Mesothelial cell of epicardium (in vitro differentiated cells): ENCODE results near the gene GATAD2B. TPM values are rescaled to one million over a fixed set of nuclear protein-coding genes. Genes with fewer than 3 reads are reported as not detected.

ENCODE experiments used
- DNase-seq, 2 experiments: peaks; one replicate each; pipeline ENCODE4 v3.0.0; 2021; ENCODE audit warnings: low spot score in 2 of 2; ENCODE audit not compliant: unreplicated experiment in 2 of 2
- H3K27ac Mint-ChIP-seq: 2 replicates; pipeline ENCODE4 v1.8.0; 2021; ENCODE audit warnings: mixed read lengths
- H3K27me3 Mint-ChIP-seq: 2 replicates; pipeline ENCODE4 v1.8.0; 2021; ENCODE audit warnings: low read depth, mixed read lengths
- H3K36me3 Mint-ChIP-seq: 2 replicates; pipeline ENCODE4 v1.8.0; 2021; ENCODE audit warnings: mixed read lengths
- H3K4me1 Mint-ChIP-seq: 2 replicates; pipeline ENCODE4 v1.8.0; 2021; ENCODE audit warnings: mixed read lengths
- H3K4me3 Mint-ChIP-seq: 2 replicates; pipeline ENCODE4 v1.8.0; 2021; ENCODE audit warnings: mild to moderate bottlenecking, moderate library complexity, mixed read lengths
- H3K9me3 Mint-ChIP-seq: 2 replicates; pipeline ENCODE4 v1.8.0; 2021; ENCODE audit warnings: mixed read lengths
- CTCF ChIP-seq: fragments of 200-600 bp; sonication (generic); IDR thresholded peaks from one replicate; pipeline ENCODE4 v1.5.0; 2021; ENCODE audit warnings: antibody characterized with exemption; ENCODE audit not compliant: unreplicated experiment
- total RNA-seq: library from RNA; stranded (reverse); gene quantifications from 3 replicates; pipeline ENCODE4 v1.2.1, GENCODE V29; 2021

The GATAD2B gene
- total RNA-seq, 1 donor from 2014 or later = 77.3 TPM

- Mint-ChIP-seq H3K4me1 (peaks cover 38% of the 10 kb centered on the region), H3K27ac (peak overlapping the region; percentile 98), H3K27me3 (no peaks in the 10 kb centered on the region), H3K4me3 (peak overlapping the region; percentile 94), H3K36me3 (peaks cover 6% of the 10 kb centered on the region), H3K9me3 (no peaks in the 10 kb centered on the region)
- no peak for DNase-seq
- no peak for TF ChIP-seq CTCF
Measured at GRCh38 chr1:153957744-153958110, 35.0 kb upstream of the GATAD2B start.

GRCh38 chr1:153956997-153957715, 34.4 kb upstream of the GATAD2B start:
- Mint-ChIP-seq H3K27ac (peak overlapping the region; percentile 98), H3K36me3 (peaks cover 6% of the 10 kb centered on the region), H3K9me3 (no peaks in the 10 kb centered on the region), H3K27me3 (no peaks in the 10 kb centered on the region), H3K4me3 (peak overlapping the region; percentile 94), H3K4me1 (peaks cover 32% of the 10 kb centered on the region)
- TF ChIP-seq CTCF = no peak
- no peak for DNase-seq

GRCh38 chr1:153954826-153955225, 32.1 kb upstream of the GATAD2B start:
- H3K9me3 Mint-ChIP-seq = no peaks in the 10 kb centered on the region
- no peak for TF ChIP-seq CTCF
- H3K4me3 Mint-ChIP-seq = no peak overlapping the region
- peaks cover 21% of the 10 kb centered on the region for H3K4me1 Mint-ChIP-seq
- peaks cover 5% of the 10 kb centered on the region for H3K36me3 Mint-ChIP-seq
- H3K27ac Mint-ChIP-seq = no peak overlapping the region
- DNase-seq = no peak
- H3K27me3 Mint-ChIP-seq = no peaks in the 10 kb centered on the region

- Mint-ChIP-seq H3K36me3 (peaks cover 5% of the 10 kb centered on the region), H3K4me3 (no peak overlapping the region), H3K9me3 (no peaks in the 10 kb centered on the region), H3K4me1 (peaks cover 17% of the 10 kb centered on the region), H3K27ac (no peak overlapping the region), H3K27me3 (no peaks in the 10 kb centered on the region)
- no peak for DNase-seq
- no peak for TF ChIP-seq CTCF
Measured at GRCh38 chr1:153953859-153954365, 31.1 kb upstream of the GATAD2B start.

GRCh38 chr1:153951801-153952200, 29.0 kb upstream of the GATAD2B start:
- no peak for DNase-seq
- H3K4me1 Mint-ChIP-seq = peaks cover 3% of the 10 kb centered on the region
- H3K36me3 Mint-ChIP-seq = peaks cover 8% of the 10 kb centered on the region
- H3K27me3 Mint-ChIP-seq = no peaks in the 10 kb centered on the region
- H3K27ac Mint-ChIP-seq = no peak overlapping the region
- no peaks in the 10 kb centered on the region for H3K9me3 Mint-ChIP-seq
- no peak for TF ChIP-seq CTCF
- H3K4me3 Mint-ChIP-seq = no peak overlapping the region

- H3K4me1 Mint-ChIP-seq = no peaks in the 10 kb centered on the region
- no peak for DNase-seq
- peaks cover 8% of the 10 kb centered on the region for H3K36me3 Mint-ChIP-seq
- H3K4me3 Mint-ChIP-seq = no peak overlapping the region
- H3K27ac Mint-ChIP-seq = no peak overlapping the region
- no peaks in the 10 kb centered on the region for H3K27me3 Mint-ChIP-seq
- no peak for TF ChIP-seq CTCF
- no peaks in the 10 kb centered on the region for H3K9me3 Mint-ChIP-seq
Measured at GRCh38 chr1:153951183-153951582, 28.4 kb upstream of the GATAD2B start.
